IMR-90 (cell line): ENCODE results near the gene TP53AIP1. TPM values are rescaled to one million over a fixed set of nuclear protein-coding genes. Genes with fewer than 3 reads are reported as not detected.

Experiments
- ATAC-seq: fragments of 200-7000 bp; cut with Tn5 transposase; 2 replicates; pipeline ENCODE4 v1.9.1; 2020; ENCODE audit warnings: low read depth, mild to moderate bottlenecking, moderate library complexity
- BruUV-seq: library from RNA; stranded (reverse); fragments of 400-500 nt; replicated peaks from 2 replicates; lab custom pipeline; 2021; lab: Mats Ljungman, UMichigan
- CTCF ChIA-PET: fragments of 300-600 bp; formaldehyde crosslinking; extraction: SDS; loops from one replicate; lab custom pipeline; 2021; ENCODE audit warnings: antibody characterized with exemption; lab: Yijun Ruan, JAX
- POLR2A ChIA-PET: fragments of 300-600 bp; sonication (Branson Sonifier 250); formaldehyde crosslinking; loops from one replicate; lab custom pipeline; 2022; ENCODE audit warnings: antibody characterized with exemption; ENCODE audit not compliant: unreplicated experiment; lab: Charles Lee
- DNase-seq: peaks from one replicate; pipeline ENCODE4 v3.0.0; 2013
- H2AFZ ChIP-seq: replicated peaks from 2 replicates; pipeline ENCODE3; 2013; ENCODE audit warnings: low read length, mild to moderate bottlenecking; ENCODE audit not compliant: poor library complexity
- H2AK5ac ChIP-seq: 2 replicates; pipeline ENCODE4 v1.6.1; 2013; ENCODE audit warnings: low read depth, low read length, inconsistent platforms
- H2AK9ac ChIP-seq: replicated peaks from 2 replicates; pipeline ENCODE3; 2013; ENCODE audit warnings: mild to moderate bottlenecking, low read depth, low read length, moderate library complexity; ENCODE audit not compliant: poor library complexity
- H2BK120ac ChIP-seq: 2 replicates; pipeline ENCODE4 v1.6.1; 2013; ENCODE audit warnings: low read depth, low read length, inconsistent platforms
- H2BK15ac ChIP-seq: 3 replicates; pipeline ENCODE4 v1.6.1; 2013; ENCODE audit warnings: low read depth, low read length, inconsistent platforms
- H2BK20ac ChIP-seq: 2 replicates; pipeline ENCODE4 v1.6.1; 2013; ENCODE audit warnings: low read depth, mild to moderate bottlenecking, inconsistent platforms, low read length, moderate library complexity
- H2BK5ac ChIP-seq: 2 replicates; pipeline ENCODE4 v1.6.1; 2013; ENCODE audit warnings: mild to moderate bottlenecking, low read depth, low read length, inconsistent platforms; ENCODE audit not compliant: poor library complexity, severe bottlenecking
- H3K14ac ChIP-seq: replicated peaks from 2 replicates; pipeline ENCODE4 v1.6.1; 2013; ENCODE audit warnings: low read depth, low read length, inconsistent platforms
- H3K18ac ChIP-seq: 2 replicates; pipeline ENCODE4 v1.6.1; 2013; ENCODE audit warnings: low read depth, low read length, control low read depth
- H3K23ac ChIP-seq: 2 replicates; pipeline ENCODE4 v1.6.1; 2013; ENCODE audit warnings: low read depth, low read length, inconsistent platforms
- H3K27ac ChIP-seq: 2 replicates; pipeline ENCODE4 v1.5.1; 2013; ENCODE audit warnings: mild to moderate bottlenecking, control low read depth, low read length; ENCODE audit not compliant: insufficient read depth
- H3K27me3 ChIP-seq: 2 replicates; pipeline ENCODE4 v1.6.1; 2013; ENCODE audit warnings: low read length; ENCODE audit not compliant: control insufficient read depth, insufficient read depth
- H3K36me3 ChIP-seq: 2 replicates; pipeline ENCODE4 v1.6.1; 2013; ENCODE audit warnings: low read length, mixed read lengths; ENCODE audit not compliant: control insufficient read depth, insufficient read depth
- H3K4ac ChIP-seq: 2 replicates; pipeline ENCODE4 v1.6.1; 2013; ENCODE audit warnings: low read depth, low read length, inconsistent platforms
- H3K4me1 ChIP-seq: 2 replicates; pipeline ENCODE4 v1.6.1; 2013; ENCODE audit warnings: low read length, mixed read lengths; ENCODE audit not compliant: control insufficient read depth, insufficient read depth
- H3K4me2 ChIP-seq: 2 replicates; pipeline ENCODE4 v1.6.1; 2013; ENCODE audit warnings: low read depth, mild to moderate bottlenecking, control low read depth, low read length, moderate library complexity
- H3K4me3 ChIP-seq: 2 replicates; pipeline ENCODE4 v1.5.1; 2013; ENCODE audit warnings: low read depth, mild to moderate bottlenecking, control low read depth, low read length, moderate library complexity; ENCODE audit not compliant: insufficient read depth
- H3K56ac ChIP-seq: 2 replicates; pipeline ENCODE4 v1.6.1; 2013; ENCODE audit warnings: low read length, inconsistent platforms; ENCODE audit not compliant: insufficient read depth; ENCODE audit errors: extremely low read depth
- H3K79me1 ChIP-seq, 2 experiments: 2 replicates each; pipeline ENCODE4 v1.6.1; 2013; ENCODE audit warnings: low read length in 2 of 2, inconsistent platforms in 1 of 2, low read depth in 1 of 2
- H3K9ac ChIP-seq: 2 replicates; pipeline ENCODE4 v1.6.1; 2013; ENCODE audit warnings: low read depth, low read length, control low read depth
- H3K9me1 ChIP-seq: 2 replicates; pipeline ENCODE4 v1.6.1; 2013; ENCODE audit warnings: low read length, inconsistent platforms; ENCODE audit not compliant: insufficient read depth
- H3K9me3 ChIP-seq: 2 replicates; pipeline ENCODE4 v1.6.1; 2013; ENCODE audit warnings: low read length; ENCODE audit not compliant: control insufficient read depth, insufficient read depth
- H4K20me1 ChIP-seq: 2 replicates; pipeline ENCODE4 v1.6.1; 2013; ENCODE audit warnings: low read length, inconsistent platforms; ENCODE audit not compliant: insufficient read depth
- H4K5ac ChIP-seq: 2 replicates; pipeline ENCODE4 v1.6.1; 2013; ENCODE audit warnings: mild to moderate bottlenecking, low read depth, low read length, control low read depth
- H4K8ac ChIP-seq, 2 experiments: 2 replicates each; pipeline ENCODE4 v1.6.1; 2013; ENCODE audit warnings: low read depth in 2 of 2, low read length in 2 of 2, control low read depth in 1 of 2, inconsistent platforms in 1 of 2
- H4K91ac ChIP-seq: 2 replicates; pipeline ENCODE4 v1.6.1; 2013; ENCODE audit warnings: low read depth, low read length, inconsistent platforms; ENCODE audit not compliant: insufficient read depth
- CHD1 ChIP-seq: IDR thresholded peaks from 2 replicates; pipeline ENCODE4 v1.6.1; 2012; ENCODE audit warnings: low read depth, low read length, improper control_type of control experiment
- MXI1 ChIP-seq: IDR thresholded peaks from 2 replicates; pipeline ENCODE4 v1.6.1; 2012; ENCODE audit warnings: low read depth, mild to moderate bottlenecking, low read length, moderate library complexity, borderline replicate concordance
- WGBS, 2 experiments: methylation state at CpG; one replicate each; pipeline versions ENCODE4 v1.1.5 to v1.1.7; 2013; ENCODE audit warnings: missing lambda C conversion rate in 2 of 2; ENCODE audit not compliant: insufficient read length in 1 of 2; ENCODE audit errors: extremely low coverage in 2 of 2; 5-methylcytosine and 5-hydroxymethylcytosine counted together
- dilution Hi-C: fragments of 300-500 bp; cut with HindIII; formaldehyde crosslinking; loops from one replicate; pipeline ENCODE4 v1.14.3; 2018; ENCODE audit warnings: low sequenced_read_pairs; ENCODE audit not compliant: unreplicated experiment
- in situ Hi-C: fragments of 300-500 bp; cut with MboI; formaldehyde crosslinking; loops from 3 replicates; pipeline ENCODE4 v1.14.3; 2019; ENCODE audit warnings: low sequenced_read_pairs, inconsistent platforms, mixed read lengths
- intact Hi-C: fragments of 100-400 bp; cut with micrococcal nuclease; formaldehyde crosslinking; loops from 2 replicates; pipeline ENCODE4 v1.10.0; 2022
- polyA plus RNA-seq, 3 experiments: library from polyadenylated mRNA; depleted of rRNA; stranded (reverse); fragments of >200 nt; gene quantifications; 2 replicates each; pipeline ENCODE4 v1.2.3, GENCODE V29; 2012; ENCODE audit warnings: low replicate concordance in 1 of 3
- total RNA-seq: library from RNA; depleted of rRNA; stranded (reverse); fragments of >200 nt; gene quantifications from 2 replicates; pipeline ENCODE4 v1.2.3, GENCODE V29; 2012

The TP53AIP1 gene
- total and polyA plus RNA-seq, 2 of the 4 experiments (the other 2 are of a cell fraction) = not detected

GRCh38 chr11:128890543-128891368, 51.9 kb downstream of the TP53AIP1 start, which contains the start of gene KCNJ5:
KCNJ5 (plus strand) TSS chr11:128891356; CDS start chr11:128911274, 19,918 bp downstream.
- CTCF ChIA-PET = interaction anchor here (0.8 to 3.5 kb wide), 3 partner anchors 13 to 66 kb away, joined by 3 to 18 read pairs (median 3); no protein-coding TSS in a partner anchor
- Histone ChIP-seq H3K27ac (no peak within 1 kb of the TSS), H2BK15ac (no peak within 1 kb of the TSS), H4K8ac (no peak within 1 kb of the TSS), H3K9me3 (no peaks in the 10 kb centered on the region), H2BK5ac (no peak within 1 kb of the TSS), H4K91ac (no peak within 1 kb of the TSS), H2BK20ac (no peak within 1 kb of the TSS), H4K20me1 (no peaks in the 10 kb centered on the region), H3K36me3 (no peaks in the 10 kb centered on the region), H3K79me1 (no peaks in the 10 kb centered on the region), H3K4me3 (peak within 1 kb of the TSS; percentile 35), H3K18ac (no peak within 1 kb of the TSS), H3K4me2 (peak within 1 kb of the TSS; percentile 78), H3K56ac (no peak within 1 kb of the TSS), H2AK9ac (peak within 1 kb of the TSS; percentile 29), H2BK120ac (no peak within 1 kb of the TSS), H4K5ac (no peak within 1 kb of the TSS), H2AK5ac (no peak within 1 kb of the TSS), H3K9ac (no peak within 1 kb of the TSS), H3K9me1 (no peaks in the 10 kb centered on the region), H3K4ac (no peak within 1 kb of the TSS), H3K4me1 (0 out of 2 replicates have a peak, but pooled peaks cover 1% of the 10 kb centered on the region), H3K23ac (no peak within 1 kb of the TSS; the same call in 1 of the 2 replicates), H3K14ac (no peak within 1 kb of the TSS), H2AFZ (peak within 1 kb of the TSS; percentile 82), H3K27me3 (peaks cover 60% of the 10 kb centered on the region)
- ATAC-seq = peak; percentile 80
- POLR2A ChIA-PET = no interaction called here
- intact Hi-C loops (no loop called here), dilution Hi-C loops (no loop called here), in situ Hi-C loops (no loop called here)
- 0% methylated on average over 12 of the region's 85 CpGs; no CpG with 5 or more reads in 1 of the 2 experiments for WGBS, 2 experiments
- no peak for DNase-seq
- no TSS peak for BruUV-seq
- TF ChIP-seq MXI1 (0 out of 2 replicates have a peak, but pooled peaks have one; percentile 30), CHD1 (no peak)
